ENCODE results near the gene PET100.

Gene PET100

GRCh38 chr19:7654401-7654800 is 24.8 kb downstream of the PET100 start:
- no peak for DNase-seq

GRCh38 chr19:7655581-7655980 is 26.0 kb downstream of the PET100 start:
- no peak for DNase-seq

GRCh38 chr19:7657131-7657751 is 27.6 kb downstream of the PET100 start:
- no peak for DNase-seq

DNA sequence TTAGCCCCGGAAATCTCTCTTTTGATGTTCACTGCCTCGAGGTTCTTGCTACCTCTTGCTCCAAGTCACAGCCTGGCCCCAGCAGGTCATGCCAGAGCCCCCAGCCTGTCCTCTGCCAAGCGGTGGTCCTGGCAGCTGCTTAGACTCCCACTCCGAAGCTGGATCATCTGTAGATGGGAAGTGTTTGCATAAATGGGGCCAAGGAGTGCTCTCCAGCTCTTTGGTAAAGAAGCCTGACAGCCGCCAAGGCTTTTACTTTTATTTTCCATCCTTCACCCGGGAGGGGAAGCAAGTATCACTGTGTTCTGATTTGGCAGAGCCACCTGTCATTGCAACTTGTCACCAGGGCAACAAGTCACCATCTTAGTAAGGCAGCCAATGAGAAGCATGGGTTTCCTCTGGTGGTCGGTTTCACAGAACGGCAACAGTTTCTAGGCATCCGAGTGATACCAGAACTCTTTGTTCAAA is 28.7 kb downstream of the PET100 start:
- DNase-seq: no peak

DNA sequence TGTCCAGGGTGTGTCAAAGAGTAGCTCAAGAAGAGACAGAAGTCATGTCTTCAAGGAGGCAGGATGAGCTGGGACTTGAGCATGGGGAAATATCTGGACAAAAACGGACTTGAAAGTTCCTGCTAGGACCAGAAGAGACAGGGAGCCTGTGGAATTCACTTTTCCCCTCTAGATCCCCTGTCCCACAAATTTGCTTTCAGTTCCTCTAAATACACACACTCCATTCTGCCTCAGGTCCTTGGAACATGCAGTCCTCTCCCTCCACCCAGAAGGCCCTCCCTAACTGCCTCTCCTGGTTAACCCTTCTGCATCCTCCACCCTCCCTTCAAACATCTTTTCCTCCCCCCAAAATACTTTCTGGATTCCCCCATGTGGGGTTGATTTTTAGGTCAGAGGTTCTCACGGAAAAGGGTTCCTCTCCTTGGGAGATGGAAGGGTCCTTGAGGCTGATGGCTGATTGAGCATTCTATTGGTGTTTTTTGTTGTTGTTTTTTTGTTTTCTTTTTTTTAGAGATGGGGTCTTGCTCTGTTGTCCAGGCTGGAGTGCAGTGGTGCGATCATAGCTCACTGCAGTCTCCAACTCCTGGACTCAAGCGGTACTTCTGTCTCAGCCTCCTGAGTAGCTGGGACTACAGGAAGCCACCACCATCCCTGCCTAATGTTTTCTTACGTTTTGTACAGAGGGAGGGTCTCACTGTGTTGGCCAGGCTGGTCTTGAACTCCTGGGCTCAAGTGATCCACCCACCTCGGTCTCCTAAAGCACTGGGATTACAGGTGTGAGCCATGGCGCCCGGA is 32.3 kb downstream of the PET100 start:
- no peak for DNase-seq

DNA sequence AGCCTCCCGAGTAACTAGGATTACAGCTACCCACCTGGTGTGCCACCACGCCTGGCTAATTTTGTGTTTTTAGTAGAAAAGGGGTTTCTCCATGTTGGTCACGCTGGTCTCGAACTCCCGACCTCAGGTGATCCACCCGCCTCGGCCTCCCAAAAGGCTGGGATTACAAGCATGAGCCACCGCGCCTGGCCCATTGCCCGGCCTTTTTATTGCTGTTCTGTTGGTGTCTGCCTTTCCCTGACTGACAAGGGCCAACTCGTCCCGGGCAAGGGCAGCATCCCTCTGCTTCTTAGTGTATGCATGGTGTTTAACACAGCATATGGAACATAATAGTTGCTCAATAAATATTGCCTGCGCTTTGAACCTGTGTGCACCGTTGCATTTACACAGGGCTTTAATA is 33.1 kb downstream of the PET100 start:
- DNase-seq: no peak

GRCh38 chr19:7663706-7664105 is 34.1 kb downstream of the PET100 start:
- no peak for DNase-seq

GRCh38 chr19:7665076-7665475 is 35.5 kb downstream of the PET100 start:
- DNase-seq: no peak

DNA sequence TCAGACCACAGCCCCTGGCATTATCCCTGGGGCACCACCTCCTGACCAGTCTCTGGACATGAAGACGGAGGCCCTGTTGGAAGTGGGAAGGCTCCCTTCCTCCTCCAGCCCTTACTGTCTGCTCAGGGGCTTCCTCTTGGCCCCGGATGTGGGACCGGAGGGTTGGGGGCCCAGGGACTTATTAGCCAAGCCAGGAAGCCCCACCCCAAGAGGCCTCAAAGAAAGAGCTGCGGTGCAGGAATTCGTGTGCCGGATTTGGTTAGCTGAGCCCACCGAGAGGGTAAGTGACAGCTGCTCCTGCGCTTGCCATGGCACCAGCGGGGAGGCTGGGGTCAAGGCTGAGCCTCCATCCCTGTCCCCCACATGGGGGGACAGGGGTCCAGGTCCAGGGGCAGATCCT is 39.2 kb downstream of the PET100 start, which contains the start of gene RETN:
Gene RETN (plus strand): TSS at position 208 of the 400 bp plus-strand sequence. CDS start 278 bp downstream, outside the sequence.
- no peak for DNase-seq

DNA sequence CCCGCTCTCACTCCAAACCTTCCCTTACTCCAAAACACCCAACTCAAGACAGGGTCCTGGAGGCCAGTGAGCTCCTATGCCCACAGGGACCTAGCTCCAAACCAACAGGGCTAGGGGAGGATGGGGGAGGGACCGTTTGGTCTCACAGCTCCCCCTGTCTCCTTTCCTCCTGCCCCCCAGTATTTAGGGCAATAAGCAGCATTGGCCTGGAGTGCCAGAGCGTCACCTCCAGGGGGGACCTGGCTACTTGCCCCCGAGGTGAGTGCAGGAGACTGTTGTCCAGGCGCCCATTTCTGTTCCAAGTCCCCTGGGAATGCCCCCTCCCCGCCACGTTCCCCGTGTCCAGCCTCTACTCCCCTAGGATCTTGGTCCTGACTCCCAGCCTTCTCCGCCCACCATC is 40.0 kb downstream of the PET100 start:
- no peak for DNase-seq

DNA sequence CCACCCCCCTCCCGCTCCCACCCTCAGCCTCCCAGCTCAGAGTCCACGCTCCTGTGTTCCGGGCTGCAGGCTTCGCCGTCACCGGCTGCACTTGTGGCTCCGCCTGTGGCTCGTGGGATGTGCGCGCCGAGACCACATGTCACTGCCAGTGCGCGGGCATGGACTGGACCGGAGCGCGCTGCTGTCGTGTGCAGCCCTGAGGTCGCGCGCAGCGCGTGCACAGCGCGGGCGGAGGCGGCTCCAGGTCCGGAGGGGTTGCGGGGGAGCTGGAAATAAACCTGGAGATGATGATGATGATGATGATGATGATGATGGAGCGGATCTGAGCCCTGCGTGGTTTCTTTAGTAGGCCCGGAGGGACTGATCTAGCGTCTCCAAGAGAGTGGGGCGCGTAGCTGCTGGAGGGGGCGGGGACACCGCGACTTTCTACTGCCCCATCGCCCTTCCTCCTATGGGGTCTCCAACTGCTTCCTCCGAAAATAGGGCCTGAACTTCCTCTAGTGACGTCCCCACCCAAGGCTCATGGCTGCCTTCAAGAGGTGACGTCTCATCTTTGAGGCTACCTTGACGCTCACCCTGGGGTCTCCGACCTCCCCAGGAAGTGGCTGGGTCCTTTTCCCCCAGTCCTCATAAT is 40.7 kb downstream of the PET100 start:
- DNase-seq: no peak

GRCh38 chr19:7670790-7671189 is 41.2 kb downstream of the PET100 start:
- no peak for DNase-seq

DNA sequence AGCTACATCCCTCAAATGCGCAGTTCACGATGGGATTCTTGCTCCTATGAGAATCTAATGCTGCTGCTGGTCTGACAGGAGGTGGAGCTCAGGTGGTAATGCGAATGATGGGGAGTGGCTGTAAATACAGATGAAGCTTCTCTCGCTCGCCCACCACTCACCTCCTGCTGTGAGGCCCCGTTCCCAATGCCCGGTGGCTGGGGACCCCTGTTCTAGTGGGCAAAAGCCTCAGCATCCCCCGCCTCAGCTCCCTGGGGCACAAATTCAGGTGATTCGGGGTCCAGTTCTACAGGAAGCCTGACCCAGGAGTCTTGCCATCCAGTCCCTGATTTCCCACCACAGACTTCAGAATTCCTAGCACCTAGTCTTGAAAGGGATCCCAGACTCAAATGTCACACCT is 42.9 kb downstream of the PET100 start:
- DNase-seq: no peak

DNA sequence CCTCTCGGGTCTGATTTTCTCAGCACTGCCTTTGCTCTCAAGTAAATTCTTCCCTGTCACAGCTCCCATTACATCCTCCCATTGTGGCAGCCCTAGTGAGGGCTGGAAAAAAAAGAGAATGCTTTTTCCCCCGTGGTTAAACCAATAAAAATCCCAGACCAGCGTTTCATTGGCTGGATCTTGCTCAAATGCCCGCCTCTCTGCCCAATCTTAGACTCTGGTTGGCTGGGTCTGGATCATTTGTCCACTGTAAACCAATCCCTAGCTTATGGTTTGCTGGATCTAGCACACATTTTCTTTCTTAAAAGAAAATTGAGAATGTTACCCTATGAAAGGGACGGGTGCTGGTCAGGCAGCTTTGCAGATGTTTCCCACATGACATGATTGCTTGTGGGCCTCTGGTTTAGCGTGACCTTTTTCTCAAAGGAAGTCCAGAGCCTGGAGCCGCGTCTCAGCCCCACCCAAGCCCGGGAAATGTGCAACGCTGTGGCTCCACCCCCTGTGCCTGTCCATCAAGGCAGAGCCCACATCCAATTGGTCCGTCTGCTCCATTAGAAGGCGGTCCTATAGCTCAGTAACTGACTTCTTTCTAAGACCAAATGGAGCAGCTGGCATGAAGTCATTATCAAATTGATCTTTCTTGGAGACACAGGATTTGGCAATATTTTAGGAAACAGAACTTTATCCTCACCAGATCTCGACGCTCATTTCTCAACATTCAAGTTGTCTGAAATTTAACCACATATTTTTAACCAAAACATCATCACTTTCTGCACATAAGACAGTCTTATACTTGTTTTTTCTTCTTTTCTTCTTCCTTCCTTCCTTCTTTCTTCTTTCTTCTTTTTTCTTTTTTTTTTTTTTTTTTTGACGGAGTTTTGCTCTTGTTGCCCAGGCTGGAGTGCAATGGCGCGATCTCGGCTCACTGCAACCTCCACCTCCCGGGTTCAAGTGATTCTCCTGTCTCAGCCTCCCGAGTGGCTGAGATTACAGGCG is 44.7 kb downstream of the PET100 start:
- DNase-seq: peak; percentile 24

- DNase-seq: no peak
Measured at GRCh38 chr19:7676376-7676775, 46.8 kb downstream of the PET100 start.

- no peak for DNase-seq
Measured at GRCh38 chr19:7676854-7677253, 47.3 kb downstream of the PET100 start, which contains the start of gene MCEMP1. TSS of gene MCEMP1 (plus strand) at chr19:7677090. CDS start at chr19:7677121, 31 bp downstream.

DNA sequence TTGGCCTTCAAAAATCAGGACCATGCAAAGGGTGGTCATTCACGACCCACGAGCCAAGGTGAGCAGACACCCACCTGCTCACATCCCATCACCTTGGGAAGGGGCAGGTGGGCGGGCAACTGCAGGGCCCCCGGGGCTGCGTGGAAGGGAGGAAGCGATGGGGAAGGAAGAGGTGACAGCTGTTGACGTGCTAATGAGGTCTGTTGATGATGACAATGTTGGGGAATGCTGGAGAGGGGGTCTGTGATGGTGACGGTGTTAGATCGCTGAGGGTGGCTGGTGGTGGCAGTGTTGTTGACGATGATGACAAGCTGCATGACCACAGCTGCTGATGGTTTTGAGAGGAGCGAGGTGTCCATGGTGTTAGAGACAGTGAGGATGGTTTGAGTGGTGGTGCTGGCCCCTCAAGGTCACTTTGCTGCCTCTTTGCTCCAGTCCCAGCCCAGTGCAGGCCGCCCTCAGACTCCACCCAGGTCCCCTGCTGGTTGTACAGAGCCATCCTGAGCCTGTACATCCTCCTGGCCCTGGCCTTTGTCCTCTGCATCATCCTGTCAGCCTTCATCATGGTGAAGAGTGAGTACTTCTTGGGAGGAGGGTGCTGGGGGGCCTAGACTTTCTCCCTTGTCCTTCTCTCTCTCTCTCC is 48.2 kb downstream of the PET100 start:
- DNase-seq: no peak

DNA sequence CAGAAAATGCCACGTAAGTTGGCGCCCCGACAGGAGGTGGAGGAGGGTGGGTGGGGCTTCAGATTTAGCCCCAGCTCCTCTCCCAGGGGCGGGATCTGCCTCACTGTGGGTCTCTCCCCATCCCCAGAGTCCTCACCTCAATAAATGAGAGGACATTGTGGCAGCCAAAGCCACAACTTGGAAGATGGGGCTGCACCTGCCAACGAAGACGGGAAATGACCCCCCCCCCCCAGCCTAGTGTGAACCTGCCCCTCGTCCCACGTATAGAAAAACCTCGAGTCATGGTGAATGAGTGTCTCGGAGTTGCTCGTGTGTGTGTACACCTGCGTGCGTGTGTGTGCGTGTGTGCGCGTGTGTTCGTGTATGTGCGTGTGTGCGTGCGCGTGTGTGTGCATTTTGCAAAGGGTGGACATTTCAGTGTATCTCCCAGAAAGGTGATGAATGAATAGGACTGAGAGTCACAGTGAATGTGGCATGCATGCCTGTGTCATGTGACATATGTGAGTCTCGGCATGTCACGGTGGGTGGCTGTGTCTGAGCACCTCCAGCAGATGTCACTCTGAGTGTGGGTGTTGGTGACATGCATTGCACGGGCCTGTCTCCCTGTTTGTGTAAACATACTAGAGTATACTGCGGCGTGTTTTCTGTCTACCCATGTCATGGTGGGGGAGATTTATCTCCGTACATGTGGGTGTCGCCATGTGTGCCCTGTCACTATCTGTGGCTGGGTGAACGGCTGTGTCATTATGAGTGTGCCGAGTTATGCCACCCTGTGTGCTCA is 49.6 kb downstream of the PET100 start:
- no peak for DNase-seq

GRCh38 chr19:7679771-7680605 is 50.4 kb downstream of the PET100 start:
- DNase-seq: no peak

Measured in NCI-H748 treated with DMSO at 0.1 percent for 48 hours (cell line).